MCF 10A (cell line): Measurements from ENCODE around the gene PTH2. TPM values are rescaled to one million over a fixed set of nuclear protein-coding genes. Genes with fewer than 3 reads are reported as not detected.

ENCODE experiments used
- BruUV-seq: library from RNA; stranded (reverse); fragments of 400-500 nt; replicated peaks from 2 replicates; lab custom pipeline; 2021; lab: Mats Ljungman, UMichigan
- CTCF ChIA-PET: fragments of 300-600 bp; sonication (Branson Sonifier 250); formaldehyde crosslinking; extraction: SDS; loops from one replicate; lab custom pipeline; 2021; ENCODE audit warnings: antibody characterized with exemption, inconsistent platforms; lab: Yijun Ruan, JAX
- POLR2A ChIA-PET: fragments of 300-600, 350-650 bp; sonication (Branson Sonifier 250); formaldehyde crosslinking; extraction: SDS; loops from one replicate; lab custom pipeline; 2020; ENCODE audit warnings: antibody characterized with exemption, inconsistent platforms; lab: Yijun Ruan, JAX
- DNase-seq: peaks from one replicate; pipeline ENCODE4 v3.0.0-alpha.2; 2018; ENCODE audit not compliant: unreplicated experiment
- H3K27ac Mint-ChIP-seq: one replicate; pipeline ENCODE4 v1.8.0; 2022; ENCODE audit warnings: mild to moderate bottlenecking, low read depth, mixed read lengths; ENCODE audit not compliant: unreplicated experiment
- H3K27me3 Mint-ChIP-seq: one replicate; pipeline ENCODE4 v1.8.0; 2022; ENCODE audit warnings: mixed read lengths; ENCODE audit not compliant: insufficient read depth, unreplicated experiment
- H3K36me3 Mint-ChIP-seq: one replicate; pipeline ENCODE4 v1.8.0; 2022; ENCODE audit warnings: mild to moderate bottlenecking, moderate library complexity, mixed read lengths; ENCODE audit not compliant: insufficient read depth, unreplicated experiment
- H3K4me1 Mint-ChIP-seq: one replicate; pipeline ENCODE4 v1.8.0; 2022; ENCODE audit warnings: mixed read lengths; ENCODE audit not compliant: insufficient read depth, unreplicated experiment
- H3K4me3 Mint-ChIP-seq: one replicate; pipeline ENCODE4 v1.8.0; 2022; ENCODE audit warnings: mild to moderate bottlenecking, moderate library complexity, mixed read lengths; ENCODE audit not compliant: unreplicated experiment
- H3K9me3 Mint-ChIP-seq: one replicate; pipeline ENCODE4 v1.8.0; 2022; ENCODE audit warnings: mixed read lengths; ENCODE audit not compliant: unreplicated experiment
- CTCF ChIP-seq: fragments of 200-600 bp; IDR thresholded peaks from one replicate; pipeline ENCODE4 v1.8.0; 2022; ENCODE audit warnings: antibody characterized with exemption, mild to moderate bottlenecking; ENCODE audit not compliant: unreplicated experiment
- intact Hi-C: fragments of 100-400 bp; cut with micrococcal nuclease; formaldehyde crosslinking; loops from 2 replicates; pipeline ENCODE4 v1.14.1; 2022
- total RNA-seq: library from RNA; stranded (reverse); gene quantifications from 2 replicates; pipeline ENCODE4 v1.2.3, GENCODE V29; 2022

Gene PTH2
- total RNA-seq, 1 experiment from 2014 or later = not detected

GRCh38 chr19:49430172-49430677, 7.0 kb upstream of the PTH2 start:
- no peak for TF ChIP-seq CTCF
- DNase-seq = no peak
- Mint-ChIP-seq H3K9me3 (no peaks in the 10 kb centered on the region), H3K27ac (no peak overlapping the region), H3K4me1 (no peaks in the 10 kb centered on the region), H3K36me3 (no peaks in the 10 kb centered on the region), H3K27me3 (peaks cover 48% of the 10 kb centered on the region), H3K4me3 (no peak overlapping the region)
- ChIA-PET POLR2A (interaction anchor here (0.6 to 1.0 kb wide), 2 partner anchors 13 to 336 kb away, joined by 3 to 4 read pairs; no protein-coding TSS in a partner anchor), CTCF (no interaction called here)
- BruUV-seq = no TSS peak
- intact Hi-C loops = loop anchor here (1.0 kb wide), 1 partner anchor 38 kb away; no protein-coding TSS in a partner anchor

GRCh38 chr19:49428547-49429451, 5.6 kb upstream of the PTH2 start:
- no peak for TF ChIP-seq CTCF
- no TSS peak for BruUV-seq
- CTCF ChIA-PET = interaction anchor here (0.5 to 0.6 kb wide), 3 partner anchors 45 to 179 kb away, joined by 3 to 4 read pairs (median 3); partner anchors contain the start of gene FLT3LG

GRCh38 chr19:49427855-49428546, 4.8 kb upstream of the PTH2 start:
- H3K4me3 Mint-ChIP-seq = no peak overlapping the region
- POLR2A ChIA-PET = interaction anchor here (1.1 kb wide), 1 partner anchor 46 kb away, joined by 3 read pairs; no protein-coding TSS in a partner anchor
- H3K36me3 Mint-ChIP-seq = no peaks in the 10 kb centered on the region
- CTCF ChIA-PET = interaction anchor here (0.7 to 1.0 kb wide), 2 partner anchors 49 to 69 kb away, joined by 3 to 4 read pairs; no protein-coding TSS in a partner anchor
- peaks cover 71% of the 10 kb centered on the region for H3K27me3 Mint-ChIP-seq
- no peak for DNase-seq
- intact Hi-C loops = no loop called here
- H3K4me1 Mint-ChIP-seq = peaks cover 6% of the 10 kb centered on the region
- no peak overlapping the region for H3K27ac Mint-ChIP-seq
- H3K9me3 Mint-ChIP-seq = no peaks in the 10 kb centered on the region
- no TSS peak for BruUV-seq
- TF ChIP-seq CTCF = no peak

More at GRCh38 chr19:49428547-49429451, 5.6 kb upstream of the PTH2 start:
- DNase-seq = no peak
- Mint-ChIP-seq H3K4me3 (no peak overlapping the region), H3K27ac (no peak overlapping the region), H3K4me1 (peaks cover 1% of the 10 kb centered on the region), H3K9me3 (no peaks in the 10 kb centered on the region), H3K27me3 (peaks cover 63% of the 10 kb centered on the region), H3K36me3 (no peaks in the 10 kb centered on the region)
- POLR2A ChIA-PET = interaction anchor here (1.0 kb wide), 1 partner anchor 14 kb away, joined by 3 read pairs; no protein-coding TSS in a partner anchor
- intact Hi-C loops = no loop called here
